GM19035 (cell line): Measurements from ENCODE around the gene ATP6V1E1.

Source experiments
- ATAC-seq: cut with Tn5 transposase; IDR thresholded peaks from one replicate; pipeline ENCODE4 v1.9.1; 2021; ENCODE audit not compliant: unreplicated experiment

Gene ATP6V1E1

GRCh38 chr22:17634696-17635095, 6.1 kb upstream of the ATP6V1E1 start:
- no peak for ATAC-seq

- ATAC-seq = no peak
These were observed 5.4 kb upstream of the ATP6V1E1 start for GRCh38 chr22:17633998-17634323.

- ATAC-seq = no peak
These were observed 4.9 kb upstream of the ATP6V1E1 start for GRCh38 chr22:17633217-17633997.

- no peak for ATAC-seq
These were observed 2.6 kb upstream of the ATP6V1E1 start for GRCh38 chr22:17631076-17631565.

- ATAC-seq = no peak
These were observed 1.1 kb upstream of the ATP6V1E1 start for GRCh38 chr22:17629641-17630040.

GRCh38 chr22:17629173-17629489, 582 bp upstream of the ATP6V1E1 start:
- ATAC-seq = no peak

GRCh38 chr22:17627961-17628405, 566 bp downstream of the ATP6V1E1 start:
- no peak for ATAC-seq

GRCh38 chr22:17613280-17613679, 15.3 kb downstream of the ATP6V1E1 start:
- no peak for ATAC-seq

GRCh38 chr22:17612057-17612456, 16.5 kb downstream of the ATP6V1E1 start:
- ATAC-seq = no peak

GRCh38 chr22:17607891-17608521, 20.5 kb downstream of the ATP6V1E1 start:
- no peak for ATAC-seq

- no peak for ATAC-seq
These were observed 22.1 kb downstream of the ATP6V1E1 start for GRCh38 chr22:17606496-17606895.

GRCh38 chr22:17603668-17604067, 24.9 kb downstream of the ATP6V1E1 start:
- ATAC-seq = no peak

GRCh38 chr22:17601031-17601430, 27.5 kb downstream of the ATP6V1E1 start:
- no peak for ATAC-seq

- no peak for ATAC-seq
These were observed 30.2 kb downstream of the ATP6V1E1 start for GRCh38 chr22:17598318-17598717.

GRCh38 chr22:17597217-17597616, 31.3 kb downstream of the ATP6V1E1 start:
- ATAC-seq = no peak

- ATAC-seq = no peak
These were observed 32.3 kb downstream of the ATP6V1E1 start for GRCh38 chr22:17596226-17596625.

GRCh38 chr22:17592201-17592600, 36.3 kb downstream of the ATP6V1E1 start:
- ATAC-seq = no peak

GRCh38 chr22:17590586-17590985, 38.0 kb downstream of the ATP6V1E1 start:
- no peak for ATAC-seq

- no peak for ATAC-seq
These were observed 38.7 kb downstream of the ATP6V1E1 start for GRCh38 chr22:17589810-17590375.

GRCh38 chr22:17588606-17589005, 39.9 kb downstream of the ATP6V1E1 start:
- ATAC-seq = no peak

GRCh38 chr22:17587629-17588028, 40.9 kb downstream of the ATP6V1E1 start:
- ATAC-seq = no peak

GRCh38 chr22:17586831-17587440, 41.6 kb downstream of the ATP6V1E1 start:
- no peak for ATAC-seq
